Activated T-cell treated with anti-CD3 and anti-CD28 coated beads, Interleukin-2, amount 50 U/mL, for 24 hours (primary cell): Measurements from ENCODE around the gene TJP1.

Source experiments
- DNase-seq: peaks from one replicate; pipeline ENCODE4 v3.0.0-alpha.2; 2020
- H3K27ac Mint-ChIP-seq: 2 replicates; pipeline ENCODE4 v1.8.0; 2020; ENCODE audit warnings: mild to moderate bottlenecking, mixed read lengths
- H3K27me3 Mint-ChIP-seq: 2 replicates; pipeline ENCODE4 v1.8.0; 2020; ENCODE audit warnings: mixed read lengths
- H3K36me3 Mint-ChIP-seq: 2 replicates; pipeline ENCODE4 v1.8.0; 2020; ENCODE audit warnings: low read depth, mixed read lengths
- H3K4me1 Mint-ChIP-seq: 2 replicates; pipeline ENCODE4 v1.8.0; 2020; ENCODE audit warnings: low read depth, mixed read lengths
- H3K4me3 Mint-ChIP-seq: 2 replicates; pipeline ENCODE4 v1.8.0; 2020; ENCODE audit warnings: mild to moderate bottlenecking, moderate library complexity, mixed read lengths
- H3K9me3 Mint-ChIP-seq: 2 replicates; pipeline ENCODE4 v1.8.0; 2020; ENCODE audit warnings: mixed read lengths

Gene TJP1

DNA sequence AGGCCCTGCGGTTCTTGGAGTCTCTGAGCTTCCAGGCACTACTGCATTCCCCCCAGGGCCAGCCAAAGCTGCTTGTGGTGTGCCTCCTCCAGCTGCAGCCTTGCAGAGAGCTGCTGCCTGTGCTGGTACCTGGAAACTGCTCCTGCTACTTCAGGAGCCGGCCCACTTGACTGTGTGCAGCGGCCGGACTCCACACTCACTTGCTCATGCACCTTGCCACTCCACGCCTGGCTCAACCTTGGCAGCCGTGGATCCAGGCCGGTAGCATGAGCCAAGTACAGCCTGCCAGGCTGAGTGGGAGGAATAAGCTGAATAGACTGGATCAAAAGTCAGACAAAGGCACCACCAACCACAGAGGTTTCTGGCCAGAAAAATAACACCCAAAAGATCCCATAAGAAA lies 169.7 kb downstream of the TJP1 start:
- Mint-ChIP-seq H3K27ac (no peak overlapping the region), H3K27me3 (no peaks in the 10 kb centered on the region), H3K4me1 (no peaks in the 10 kb centered on the region), H3K4me3 (no peak overlapping the region), H3K9me3 (peaks cover 7% of the 10 kb centered on the region), H3K36me3 (no peaks in the 10 kb centered on the region)
- DNase-seq, result no peak

DNA sequence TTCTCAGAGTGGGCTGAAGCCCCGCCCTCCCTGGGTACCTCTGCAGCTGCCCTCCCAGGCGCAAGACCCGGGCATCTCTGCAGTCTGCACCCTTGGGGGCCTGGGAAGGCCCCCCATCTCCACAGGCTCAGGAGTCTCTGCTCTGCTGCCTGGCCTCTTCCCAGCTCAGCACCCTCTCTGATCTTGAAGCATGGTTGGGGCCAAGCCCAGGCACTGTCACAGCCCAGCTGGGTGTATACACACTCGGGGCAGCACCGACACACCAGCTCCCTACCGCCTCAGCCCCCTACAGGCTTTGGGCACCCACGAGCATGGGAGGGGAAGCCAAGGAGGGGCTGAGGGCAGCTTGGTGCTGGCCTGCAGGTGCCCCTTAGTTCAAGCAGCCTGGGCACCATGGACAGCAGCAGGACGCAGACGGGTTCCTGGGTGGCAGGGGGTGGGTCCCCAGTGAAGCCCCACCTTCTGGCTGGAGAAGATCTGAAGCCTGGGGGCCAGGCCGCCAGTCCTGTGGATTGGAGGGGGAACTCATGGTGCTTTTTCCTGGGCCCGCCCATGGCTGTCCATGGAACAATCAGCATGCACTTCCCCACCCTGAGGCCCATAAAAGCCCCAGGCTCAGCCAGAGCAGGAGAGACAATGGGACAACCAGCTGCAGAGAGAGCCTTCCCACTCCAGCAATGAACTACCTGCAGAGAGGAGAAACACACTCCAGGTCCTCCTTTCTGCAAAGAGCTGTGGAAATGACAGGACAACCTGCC lies 170.6 kb downstream of the TJP1 start:
- DNase-seq, result no peak
- no peaks in the 10 kb centered on the region for H3K27me3 Mint-ChIP-seq
- H3K4me1 Mint-ChIP-seq, result no peaks in the 10 kb centered on the region
- H3K4me3 Mint-ChIP-seq, result no peak overlapping the region
- peaks cover 11% of the 10 kb centered on the region for H3K9me3 Mint-ChIP-seq
- no peak overlapping the region for H3K27ac Mint-ChIP-seq
- H3K36me3 Mint-ChIP-seq, result no peaks in the 10 kb centered on the region
